B cell (primary cell): ENCODE measurements around the gene PPP4R3A. TPM values are rescaled to one million over a fixed set of nuclear protein-coding genes. Genes with fewer than 3 reads are reported as not detected.
A peak's percentile ranks its signal among the peaks of the same experiment; 100 is the strongest.
"Not testable (repeated sequence)": the region's sequence is repeated elsewhere in the genome, so short reads cannot be mapped to it uniquely, and the experiment has no call there.

Source experiments
- ATAC-seq: fragments of 200-7000 bp; cut with Tn5 transposase; one replicate; pipeline ENCODE4 v1.10.0; 2021; ENCODE audit warnings: low read depth, mild to moderate bottlenecking, moderate number of reproducible peaks, moderate library complexity
- CTCF ChIA-PET: fragments of 350-600 bp; sonication (Branson Sonifier 250); formaldehyde crosslinking; loops from one replicate; lab custom pipeline; 2021; ENCODE audit warnings: antibody characterized with exemption, inconsistent platforms; lab: Charles Lee
- POLR2A ChIA-PET: fragments of 350-600 bp; sonication (Branson Sonifier 250); formaldehyde crosslinking; loops from one replicate; lab custom pipeline; 2021; ENCODE audit warnings: antibody characterized with exemption; lab: Charles Lee
- DNase-seq: peaks from one replicate; pipeline ENCODE4 v3.0.0; 2013
- H2AFZ ChIP-seq: 2 replicates; pipeline ENCODE4 v1.6.1; 2012; ENCODE audit warnings: mild to moderate bottlenecking, low read depth, low read length; ENCODE audit not compliant: insufficient read depth, poor library complexity, severe bottlenecking
- H3K27ac ChIP-seq, 2 donors: 1 replicate in 1 of 2; 2 replicates in 1 of 2; pipeline ENCODE4 v1.5.1; 2012 to 2013; ENCODE audit warnings: low read length in 2 of 2, mild to moderate bottlenecking in 2 of 2, moderate library complexity in 1 of 2
- H3K27me3 ChIP-seq, 4 experiments: fragments of 200-600 bp in 1 of 4; sonication (generic) in 1 of 4; replicated peaks in 1 of 4; 1 replicate in 2 of 4; 2 replicates in 2 of 4; pipeline versions ENCODE4 v1.6.1 to v1.7.0; 2013 to 2016; ENCODE audit warnings: low read length in 3 of 4, mild to moderate bottlenecking in 2 of 4, mixed read lengths in 1 of 4, moderate library complexity in 1 of 4; ENCODE audit not compliant: insufficient read depth in 4 of 4, control insufficient read depth in 3 of 4; ENCODE audit errors: control extremely low read depth in 1 of 4
- H3K36me3 ChIP-seq, 2 experiments: replicated peaks in 1 of 2; 1 replicate in 1 of 2; 2 replicates in 1 of 2; pipeline versions ENCODE4 v1.6.1 to v1.7.1; 2013; ENCODE audit warnings: low read length in 1 of 2; ENCODE audit not compliant: insufficient read depth in 2 of 2, control insufficient read depth in 1 of 2; ENCODE audit errors: control extremely low read depth in 1 of 2, extremely low read depth in 1 of 2
- H3K4me1 ChIP-seq, 2 donors: fragments of 200-600 bp in 1 of 2; sonication (generic) in 1 of 2; 1 replicate in 1 of 2; 2 replicates in 1 of 2; pipeline versions ENCODE4 v1.5.1 to v1.6.1; 2013 to 2017; ENCODE audit warnings: low read length in 2 of 2; ENCODE audit not compliant: control insufficient read depth in 2 of 2, insufficient read depth in 2 of 2
- H3K4me2 ChIP-seq: replicated peaks from 2 replicates; pipeline ENCODE3; 2012; ENCODE audit warnings: mild to moderate bottlenecking, low read depth, low read length; ENCODE audit not compliant: poor library complexity, severe bottlenecking
- H3K4me3 ChIP-seq, 5 experiments: fragments of 200-600 bp in 1 of 5; sonication (generic) in 1 of 5; 1 replicate in 3 of 5; 2 replicates in 2 of 5; pipeline versions ENCODE4 v1.5.1 to v1.7.0; 2011 to 2016; ENCODE audit warnings: low read length in 4 of 5, mild to moderate bottlenecking in 4 of 5, low read depth in 2 of 5, control low read depth in 1 of 5, moderate library complexity in 1 of 5; ENCODE audit not compliant: insufficient read depth in 1 of 5; ENCODE audit errors: control extremely low read depth in 1 of 5, extremely low read depth in 1 of 5
- H3K79me2 ChIP-seq: fragments of 200-600 bp; sonication (generic); one replicate; pipeline ENCODE4 v1.6.0; 2016; ENCODE audit warnings: low read length; ENCODE audit not compliant: control insufficient read depth, insufficient read depth
- H3K9ac ChIP-seq: fragments of 200-600 bp; sonication (generic); 2 replicates; pipeline ENCODE4 v1.6.1; 2017; ENCODE audit warnings: mild to moderate bottlenecking, low read length, moderate library complexity
- H3K9me3 ChIP-seq, 3 donors: one replicate each; pipeline versions ENCODE4 v1.6.1 to v1.7.1; 2013; ENCODE audit warnings: low read length in 2 of 3; ENCODE audit not compliant: control insufficient read depth in 2 of 3, insufficient read depth in 1 of 3; ENCODE audit errors: control extremely low read depth in 1 of 3
- H4K20me1 ChIP-seq: 2 replicates; pipeline ENCODE4 v1.6.0; 2012; ENCODE audit warnings: mild to moderate bottlenecking, low read length; ENCODE audit not compliant: insufficient read depth, control insufficient read depth, poor library complexity, severe bottlenecking
- H3K27ac Mint-ChIP-seq: one replicate; pipeline ENCODE4 v1.8.0; 2021; ENCODE audit warnings: mixed read lengths
- H3K27me3 Mint-ChIP-seq: one replicate; pipeline ENCODE4 v1.8.0; 2021; ENCODE audit warnings: mixed read lengths
- H3K4me1 Mint-ChIP-seq: one replicate; pipeline ENCODE4 v1.8.0; 2021; ENCODE audit warnings: mixed read lengths
- H3K4me3 Mint-ChIP-seq: one replicate; pipeline ENCODE4 v1.8.0; 2021; ENCODE audit warnings: mixed read lengths
- H3K9me3 Mint-ChIP-seq: one replicate; pipeline ENCODE4 v1.8.0; 2022; ENCODE audit warnings: mixed read lengths; ENCODE audit not compliant: insufficient read depth
- CTCF ChIP-seq: fragments of 200-600 bp; IDR thresholded peaks from one replicate; pipeline ENCODE4 v1.8.0; 2022; ENCODE audit warnings: antibody characterized with exemption, mild to moderate bottlenecking
- EZH2 ChIP-seq: IDR thresholded peaks from 2 replicates; pipeline ENCODE4 v1.6.1; 2012; ENCODE audit warnings: borderline replicate concordance, low read depth, mild to moderate bottlenecking, moderate library complexity, low read length; ENCODE audit not compliant: insufficient read depth, poor library complexity, severe bottlenecking
- WGBS: methylation state at CpG from one replicate; pipeline ENCODE4 v1.1.5; 2013; ENCODE audit warnings: missing lambda C conversion rate; ENCODE audit not compliant: insufficient coverage; 5-methylcytosine and 5-hydroxymethylcytosine counted together
- intact Hi-C: fragments of 100-400 bp; cut with micrococcal nuclease; formaldehyde crosslinking; loops from one replicate; pipeline ENCODE4 v1.10.0; 2022
- polyA plus RNA-seq: library from polyadenylated mRNA; depleted of rRNA; stranded (reverse); fragments of >200 nt; gene quantifications from 2 replicates; pipeline ENCODE4 v1.2.3, GENCODE V29; 2012
- total RNA-seq, 2 donors: library from RNA; stranded (reverse); fragments of 120-200 nt in 1 of 2; gene quantifications; 1 replicate in 1 of 2; 2 replicates in 1 of 2; pipeline versions ENCODE4 v1.2.3 to v1.2.4, GENCODE V29; 2013 to 2022

Gene PPP4R3A
- total and polyA plus RNA-seq, 2 donors (not counting 1 experiment from before 2014, with no cell fraction given) = 80.6 to 189 TPM

GRCh38 chr14:91545204-91545603, 35.1 kb upstream of the PPP4R3A start:
- TF ChIP-seq EZH2 (no peak), CTCF (peak; percentile 11)
- Mint-ChIP-seq H3K4me1 (no peaks in the 10 kb centered on the region), H3K27ac (no peak overlapping the region), H3K27me3 (peaks cover 10% of the 10 kb centered on the region), H3K9me3 (peaks cover 8% of the 10 kb centered on the region), H3K4me3 (no peak overlapping the region)
- POLR2A ChIA-PET = no interaction called here
- DNase-seq (no peak), ATAC-seq (no peak)
- intact Hi-C loops = no loop called here
- Histone ChIP-seq H3K9me3 (peaks cover 1 to 14% (median 9%) of the 10 kb centered on the region in 3 donors), H3K36me3 (no peaks in the 10 kb centered on the region), H3K27me3 (no peaks in the 10 kb centered on the region), H3K4me3 (no peak overlapping the region), H3K9ac (no peak overlapping the region), H3K79me2 (no peaks in the 10 kb centered on the region), H3K27ac (no peak overlapping the region), H4K20me1 (no peaks in the 10 kb centered on the region), H3K4me2 (no peak overlapping the region), H3K4me1 (no peaks in the 10 kb centered on the region), H2AFZ (no peak overlapping the region)
- CTCF ChIA-PET = no interaction called here

GRCh38 chr14:91536327-91536726, 26.2 kb upstream of the PPP4R3A start:
- no peak for DNase-seq
- Histone ChIP-seq H3K27ac (no peak overlapping the region), H2AFZ (no peak overlapping the region), H3K36me3 (no peaks in the 10 kb centered on the region), H3K79me2 (no peaks in the 10 kb centered on the region), H3K9me3 (peaks cover 0 to 10% (median 3%) of the 10 kb centered on the region in 3 donors), H4K20me1 (no peaks in the 10 kb centered on the region), H3K4me2 (no peak overlapping the region), H3K4me1 (no peaks in the 10 kb centered on the region), H3K27me3 (no peaks in the 10 kb centered on the region), H3K9ac (no peak overlapping the region), H3K4me3 (no peak overlapping the region)
- H3K27me3 Mint-ChIP-seq = peaks cover 29% of the 10 kb centered on the region
- no peaks in the 10 kb centered on the region for H3K4me1 Mint-ChIP-seq
- POLR2A ChIA-PET = no interaction called here
- intact Hi-C loops = no loop called here
- CTCF ChIA-PET = no interaction called here
- H3K4me3 Mint-ChIP-seq = no peak overlapping the region
- peaks cover 5% of the 10 kb centered on the region for H3K9me3 Mint-ChIP-seq
- TF ChIP-seq CTCF (no peak), EZH2 (no peak)
- no peak for ATAC-seq
- WGBS = 93% methylated on average over 3 of the region's 3 CpGs
- H3K27ac Mint-ChIP-seq = no peak overlapping the region

- POLR2A ChIA-PET, H3K4me2 ChIP-seq, H3K27ac ChIP-seq, H2AFZ ChIP-seq, H3K4me1 Mint-ChIP-seq, H3K4me1 ChIP-seq, H3K9me3 Mint-ChIP-seq, H3K4me3 Mint-ChIP-seq, intact Hi-C loops, H3K27ac Mint-ChIP-seq, H3K9me3 ChIP-seq, ATAC-seq, CTCF ChIA-PET, H3K9ac ChIP-seq, H4K20me1 ChIP-seq, H3K36me3 ChIP-seq, H3K79me2 ChIP-seq, H3K4me3 ChIP-seq, DNase-seq, H3K27me3 ChIP-seq: not testable (repeated sequence)
- H3K27me3 Mint-ChIP-seq = peaks cover 29% of the 10 kb centered on the region
- WGBS = no CpG with 5 or more reads among the region's 5 CpGs
These were observed 23.9 kb upstream of the PPP4R3A start for GRCh38 chr14:91534059-91534458.
